Psoas muscle (tissue), 8 donors: ENCODE data around the gene C10orf143. TPM values are rescaled to one million over a fixed set of nuclear protein-coding genes. Genes with fewer than 3 reads are reported as not detected.

Experiments
- ATAC-seq, 4 donors: fragments of 200-7000 bp; cut with Tn5 transposase; one replicate each; pipeline ENCODE4 v1.9.1; 2020; ENCODE audit warnings: moderate library complexity in 3 of 4, mild to moderate bottlenecking in 2 of 4
- DNase-seq, 2 donors: peaks; one replicate each; pipeline ENCODE4 v3.0.0-alpha.2; 2020
- H3K27ac ChIP-seq: fragments of 200-600 bp; one replicate; pipeline ENCODE4 v1.8.0; 2022
- H3K27me3 ChIP-seq, 3 donors: fragments of 200-600 bp in 1 of 3; one replicate each; pipeline versions ENCODE4 v1.6.1 to v1.8.0; 2013 to 2022; ENCODE audit warnings: low read length in 2 of 3, mild to moderate bottlenecking in 2 of 3, moderate library complexity in 1 of 3; ENCODE audit not compliant: insufficient read depth in 3 of 3
- H3K36me3 ChIP-seq, 2 donors: fragments of 200-600 bp in 1 of 2; one replicate each; pipeline versions ENCODE4 v1.6.1 to v1.8.0; 2013 to 2022; ENCODE audit warnings: low read depth in 1 of 2, mild to moderate bottlenecking in 1 of 2, moderate library complexity in 1 of 2; ENCODE audit not compliant: insufficient read depth in 1 of 2
- H3K4me1 ChIP-seq: fragments of 200-600 bp; one replicate; pipeline ENCODE4 v1.8.0; 2022
- H3K4me3 ChIP-seq: fragments of 200-600 bp; one replicate; pipeline ENCODE4 v1.8.0; 2022; ENCODE audit warnings: mild to moderate bottlenecking
- H3K9me3 ChIP-seq: fragments of 200-600 bp; one replicate; pipeline ENCODE4 v1.8.0; 2022
- CTCF ChIP-seq: fragments of 200-600 bp; IDR thresholded peaks from one replicate; pipeline ENCODE4 v1.8.0; 2022; ENCODE audit warnings: antibody characterized with exemption
- WGBS, 3 donors: extraction: QIAGEN DNeasy Blood & Tissue Kit; methylation state at CpG; one replicate each; pipeline versions ENCODE4 v1.1.6 to v1.1.7; 2013; 5-methylcytosine and 5-hydroxymethylcytosine counted together
- intact Hi-C, 2 donors: fragments of 100-400 bp; cut with DNase I; formaldehyde crosslinking; loops; one replicate each; pipeline versions ENCODE4 v1.11.0 to v1.14.2; 2022
- polyA plus RNA-seq, 3 donors: library from polyadenylated mRNA; stranded (reverse); fragments of 200-250 nt; gene quantifications; one replicate each; pipeline ENCODE4 v1.2.3, GENCODE V29; 2013
- total RNA-seq, 4 donors: library from RNA; stranded (reverse); fragmentation: NEBNext Ultra II Directional in 2 of 4; extraction: Animal tissue kit (Norgen Biotek cat#: 25700) in 2 of 4; gene quantifications; one replicate each; pipeline versions ENCODE4 v1.2.1 to v1.2.4, GENCODE V29; 2021 to 2023
- donor health status: healthy with polysubstance abuse.
- donor health status: DM: no; HTN: no; CAD: no; lungs with moderate emphysema.
- donor health status: Bipolar disorder and iron deficiency.
- donor health status: healthy.
- donor health status: DM: yes; HTN: yes; CAD: no.
- donor health status: DM: no; HTN: no; CAD: no.
- donor health status: DM: no; HTN: no; CAD: no.
- donor health status: DM: yes; HTN: yes; CAD: no.

The C10orf143 gene
- total and polyA plus RNA-seq, 7 donors, result 3.3 to 5.1 (median 4.7) TPM

- H3K4me1 ChIP-seq, result no peaks in the 10 kb centered on the region
- TF ChIP-seq CTCF, result no peak
- H3K4me3 ChIP-seq, result no peak overlapping the region
- no peak overlapping the region for H3K27ac ChIP-seq
- intact Hi-C loops, result no loop called here
- no peaks in the 10 kb centered on the region for H3K36me3 ChIP-seq
- H3K9me3 ChIP-seq, result no peaks in the 10 kb centered on the region
- peaks cover 0 to 2% (median 0%) of the 10 kb centered on the region in 3 donors for H3K27me3 ChIP-seq
- WGBS, 3 donors, result 22 to 41% (median 34%) methylated on average over 3 of the region's 3 CpGs
- DNase-seq (no peak), ATAC-seq (no peak)
These were observed 56.6 kb downstream of the C10orf143 start for GRCh38 chr10:130054021-130054420.

GRCh38 chr10:130053561-130053960 lies 57.1 kb downstream of the C10orf143 start:
- ATAC-seq, result no peak
- intact Hi-C loops, result no loop called here

GRCh38 chr10:130052193-130052592 lies 58.4 kb downstream of the C10orf143 start:
- Histone ChIP-seq H3K36me3 (no peaks in the 10 kb centered on the region), H3K4me1 (no peaks in the 10 kb centered on the region), H3K27me3 (peaks cover 0 to 2% (median 0%) of the 10 kb centered on the region in 3 donors), H3K4me3 (no peak overlapping the region), H3K9me3 (no peaks in the 10 kb centered on the region), H3K27ac (no peak overlapping the region)
- intact Hi-C loops, result no loop called here
- TF ChIP-seq CTCF, result no peak
- WGBS, 3 donors, result 90 to 95% (median 92%) methylated on average over 9 of the region's 9 CpGs
- no peak for DNase-seq
- no peak for ATAC-seq

More at GRCh38 chr10:130053561-130053960, 57.1 kb downstream of the C10orf143 start:
- no peaks in the 10 kb centered on the region for H3K4me1 ChIP-seq
- WGBS, 3 donors, result 39 to 59% (median 42%) methylated on average over 11 of the region's 11 CpGs
- no peaks in the 10 kb centered on the region for H3K36me3 ChIP-seq
- no peak for TF ChIP-seq CTCF
- no peaks in the 10 kb centered on the region for H3K9me3 ChIP-seq
- H3K27me3 ChIP-seq, result peaks cover 0 to 2% (median 0%) of the 10 kb centered on the region in 3 donors
- DNase-seq, result no peak
- no peak overlapping the region for H3K27ac ChIP-seq
- no peak overlapping the region for H3K4me3 ChIP-seq

GRCh38 chr10:130050721-130051120 lies 59.9 kb downstream of the C10orf143 start:
- 82 to 83% (median 82%) methylated on average over 12 of the region's 12 CpGs for WGBS, 3 donors
- Histone ChIP-seq H3K4me3 (no peak overlapping the region), H3K9me3 (no peaks in the 10 kb centered on the region), H3K27ac (no peak overlapping the region), H3K4me1 (no peaks in the 10 kb centered on the region), H3K27me3 (peaks cover 0 to 2% (median 0%) of the 10 kb centered on the region in 3 donors), H3K36me3 (no peaks in the 10 kb centered on the region)
- TF ChIP-seq CTCF, result no peak
- ATAC-seq, result no peak
- intact Hi-C loops, result no loop called here
- no peak for DNase-seq

GRCh38 chr10:130049987-130050386 lies 60.6 kb downstream of the C10orf143 start:
- no peaks in the 10 kb centered on the region for H3K36me3 ChIP-seq
- no peaks in the 10 kb centered on the region for H3K9me3 ChIP-seq
- TF ChIP-seq CTCF, result no peak
- DNase-seq (no peak), ATAC-seq (no peak)
- H3K27ac ChIP-seq, result no peak overlapping the region
- no peak overlapping the region for H3K4me3 ChIP-seq
- H3K27me3 ChIP-seq, result peaks cover 0 to 2% (median 0%) of the 10 kb centered on the region in 3 donors
- intact Hi-C loops, result no loop called here
- WGBS, 3 donors, result 42 to 49% (median 43%) methylated on average over 12 of the region's 12 CpGs
- H3K4me1 ChIP-seq, result no peaks in the 10 kb centered on the region
